Right forelimb (tissue), 1 donor: ENCODE data around the gene TRIM3.

ENCODE experiments used
- DNase-seq: peaks from one replicate; pipeline ENCODE4 v3.0.0-alpha.2; 2018

TRIM3 gene

GRCh38 chr11:6437423-6437822 is 36.3 kb downstream of the TRIM3 start:
- no peak for DNase-seq

- no peak for DNase-seq
These were observed 39.6 kb downstream of the TRIM3 start for GRCh38 chr11:6433998-6434660.

GRCh38 chr11:6431861-6432260 is 41.9 kb downstream of the TRIM3 start:
- DNase-seq: no peak

- DNase-seq: no peak
These were observed 46.2 kb downstream of the TRIM3 start for GRCh38 chr11:6427516-6427915.

GRCh38 chr11:6420677-6421076 is 53.1 kb downstream of the TRIM3 start:
- no peak for DNase-seq

- DNase-seq: peak; percentile 82
These were observed 54.6 kb downstream of the TRIM3 start, which contains the start of gene APBB1 for GRCh38 chr11:6419009-6419631. TSS of gene APBB1 (minus strand) at chr11:6419094. CDS start at chr11:6411347, 7,747 bp downstream.

GRCh38 chr11:6418557-6419008 is 55.2 kb downstream of the TRIM3 start:
- no peak for DNase-seq

- no peak for DNase-seq
These were observed 55.7 kb downstream of the TRIM3 start for GRCh38 chr11:6417907-6418556.

GRCh38 chr11:6415797-6416196 is 57.9 kb downstream of the TRIM3 start:
- no peak for DNase-seq

- no peak for DNase-seq
These were observed 58.8 kb downstream of the TRIM3 start for GRCh38 chr11:6414874-6415328.

- DNase-seq: no peak
These were observed 59.9 kb downstream of the TRIM3 start for GRCh38 chr11:6413791-6414201.

GRCh38 chr11:6411594-6412031 is 62.1 kb downstream of the TRIM3 start:
- DNase-seq: no peak

GRCh38 chr11:6410695-6411430 is 62.9 kb downstream of the TRIM3 start:
- no peak for DNase-seq

GRCh38 chr11:6406370-6406769 is 67.4 kb downstream of the TRIM3 start:
- no peak for DNase-seq

GRCh38 chr11:6405846-6406245 is 67.9 kb downstream of the TRIM3 start:
- DNase-seq: no peak

- no peak for DNase-seq
These were observed 68.6 kb downstream of the TRIM3 start for GRCh38 chr11:6405052-6405667.

GRCh38 chr11:6404342-6405051 is 69.2 kb downstream of the TRIM3 start:
- DNase-seq: no peak

GRCh38 chr11:6403539-6403938 is 70.2 kb downstream of the TRIM3 start:
- no peak for DNase-seq

GRCh38 chr11:6402561-6402981 is 71.2 kb downstream of the TRIM3 start:
- DNase-seq: no peak

GRCh38 chr11:6402061-6402470 is 71.7 kb downstream of the TRIM3 start:
- DNase-seq: no peak

GRCh38 chr11:6401464-6401863 is 72.3 kb downstream of the TRIM3 start:
- DNase-seq: no peak
